Activated gamma-delta T cell treated with Interleukin-2 at 50 U/mL for 16 hours (primary cell): Measurements from ENCODE around the gene ZNF304.

Experiments
- DNase-seq: peaks from one replicate; pipeline ENCODE4 v3.0.0-alpha.2; 2020

ZNF304 gene

GRCh38 chr19:57350877-57351805 is at the start of gene ZNF304:
Gene ZNF304, plus strand, starts transcription at chr19:57351271. Its CDS starts 394 bp downstream, at chr19:57351665.
- DNase-seq = peak; percentile 76

GRCh38 chr19:57302020-57302465 is 49.0 kb upstream of the ZNF304 start:
- DNase-seq = no peak

- DNase-seq = no peak
These were observed 48.2 kb upstream of the ZNF304 start for GRCh38 chr19:57302727-57303401.

- DNase-seq = no peak
These were observed 46.0 kb upstream of the ZNF304 start for GRCh38 chr19:57305056-57305455.

GRCh38 chr19:57308514-57308913 is 42.6 kb upstream of the ZNF304 start:
- DNase-seq = no peak

GRCh38 chr19:57310792-57311191 is 40.3 kb upstream of the ZNF304 start:
- no peak for DNase-seq

- DNase-seq = no peak
These were observed 36.9 kb upstream of the ZNF304 start for GRCh38 chr19:57314146-57314545.

- DNase-seq = no peak
These were observed 33.6 kb upstream of the ZNF304 start for GRCh38 chr19:57317503-57317902.

GRCh38 chr19:57319869-57320179 is 31.2 kb upstream of the ZNF304 start:
- DNase-seq = no peak

- DNase-seq = peak; percentile 89
These were observed 30.6 kb upstream of the ZNF304 start, which contains the start of gene ZNF543 for GRCh38 chr19:57320180-57321084. Gene ZNF543, plus strand, starts transcription at chr19:57320472. Its CDS starts 382 bp downstream, at chr19:57320854.

- DNase-seq = no peak
These were observed 30.0 kb upstream of the ZNF304 start for GRCh38 chr19:57321116-57321515.

GRCh38 chr19:57321751-57322150 is 29.3 kb upstream of the ZNF304 start:
- no peak for DNase-seq

GRCh38 chr19:57324992-57325391 is 26.1 kb upstream of the ZNF304 start:
- no peak for DNase-seq

- no peak for DNase-seq
These were observed 23.1 kb upstream of the ZNF304 start for GRCh38 chr19:57327993-57328392.

GRCh38 chr19:57334191-57334590 is 16.9 kb upstream of the ZNF304 start:
- no peak for DNase-seq

- no peak for DNase-seq
These were observed 12.2 kb upstream of the ZNF304 start for GRCh38 chr19:57338877-57339276.

GRCh38 chr19:57342582-57342981 is 8.5 kb upstream of the ZNF304 start:
- no peak for DNase-seq

GRCh38 chr19:57348136-57348535 is 2.9 kb upstream of the ZNF304 start:
- DNase-seq = no peak

- no peak for DNase-seq
These were observed 796 bp downstream of the ZNF304 start for GRCh38 chr19:57351867-57352266.

- DNase-seq = no peak
These were observed 4.8 kb downstream of the ZNF304 start for GRCh38 chr19:57355916-57356315.

- no peak for DNase-seq
These were observed 6.3 kb downstream of the ZNF304 start for GRCh38 chr19:57357406-57357805.

- DNase-seq = no peak
These were observed 8.2 kb downstream of the ZNF304 start for GRCh38 chr19:57359300-57359699.

- no peak for DNase-seq
These were observed 11.3 kb downstream of the ZNF304 start for GRCh38 chr19:57362419-57362818.
